IPS DF 19.7 (cell line): ENCODE measurements around the gene OR2B6.

Source experiments
- DNase-seq: peaks from one replicate; pipeline ENCODE4 v3.0.0-alpha.2; 2013; ENCODE audit warnings: low read depth, low spot score

Gene OR2B6

DNA sequence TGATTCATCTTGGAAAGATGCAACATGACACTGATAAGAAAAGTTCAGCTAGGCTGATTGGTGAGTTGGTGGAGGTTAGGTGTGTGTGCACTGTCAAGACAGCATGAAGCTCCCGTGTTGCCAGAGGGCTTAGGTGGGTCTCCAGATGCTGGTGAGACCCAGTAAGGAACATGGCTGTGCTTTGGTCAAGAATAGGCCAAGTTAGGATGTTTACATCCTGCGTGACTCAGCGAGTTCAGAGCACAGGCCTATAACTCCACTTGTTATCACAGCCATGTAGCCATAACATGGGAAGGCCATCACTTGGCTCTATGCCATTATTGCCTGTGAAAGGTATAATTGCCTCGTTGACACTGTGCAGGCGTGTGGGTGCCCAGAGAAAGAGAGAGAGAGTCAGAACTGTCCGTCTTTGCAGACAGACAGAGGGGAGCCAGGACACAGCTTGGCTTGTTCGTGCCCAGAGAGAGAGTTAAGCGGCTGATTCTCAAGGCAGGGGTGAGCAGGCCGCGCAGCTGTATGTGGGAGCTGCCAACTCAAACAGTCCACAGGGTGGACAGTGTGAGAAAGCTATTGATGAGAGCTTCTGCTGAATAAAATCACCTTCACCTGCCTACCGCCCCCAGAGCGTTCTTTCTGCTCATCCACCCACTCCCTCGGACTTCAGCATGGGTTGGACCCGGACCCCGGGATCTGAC lies 43.5 kb downstream of the OR2B6 start:
- no peak for DNase-seq

DNA sequence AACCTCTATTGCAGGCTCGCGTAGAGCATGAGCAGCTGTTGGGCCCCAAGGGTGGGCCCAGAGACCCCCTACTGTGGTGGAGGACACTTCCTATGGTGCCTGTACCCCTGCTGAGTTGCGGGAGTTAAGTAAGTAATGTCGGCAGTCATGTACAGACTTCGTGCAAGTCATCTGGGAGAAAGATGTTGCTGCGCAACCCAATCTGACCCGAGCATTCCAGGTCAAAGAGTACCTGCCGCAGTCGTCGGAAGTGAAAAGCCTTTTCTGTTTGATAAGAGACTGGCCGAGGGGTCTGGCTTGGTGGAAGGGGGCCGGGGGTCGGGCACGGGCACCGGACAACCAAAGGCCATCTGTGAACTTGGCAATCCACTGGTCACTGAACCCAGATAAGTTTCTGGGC lies 44.3 kb downstream of the OR2B6 start:
- no peak for DNase-seq

DNA sequence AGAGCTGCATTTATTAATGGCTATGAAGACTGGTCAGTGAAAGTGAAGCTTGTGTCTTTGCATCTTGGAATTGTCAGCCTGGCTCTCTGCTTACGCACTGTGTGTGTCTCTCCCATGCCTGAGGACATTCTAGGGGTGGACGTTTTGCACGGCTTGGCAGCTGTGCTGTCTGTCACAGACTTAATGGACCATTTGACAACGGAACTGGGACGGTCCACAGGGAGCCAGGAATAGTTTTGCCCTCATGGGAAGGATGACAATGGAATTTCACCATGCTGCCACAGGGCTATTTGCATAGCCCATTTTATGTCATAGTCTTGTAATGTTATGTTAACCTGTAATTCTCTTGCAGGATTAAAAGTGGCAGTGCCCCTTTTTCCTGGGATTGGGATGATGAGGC lies 44.7 kb downstream of the OR2B6 start:
- no peak for DNase-seq

DNA sequence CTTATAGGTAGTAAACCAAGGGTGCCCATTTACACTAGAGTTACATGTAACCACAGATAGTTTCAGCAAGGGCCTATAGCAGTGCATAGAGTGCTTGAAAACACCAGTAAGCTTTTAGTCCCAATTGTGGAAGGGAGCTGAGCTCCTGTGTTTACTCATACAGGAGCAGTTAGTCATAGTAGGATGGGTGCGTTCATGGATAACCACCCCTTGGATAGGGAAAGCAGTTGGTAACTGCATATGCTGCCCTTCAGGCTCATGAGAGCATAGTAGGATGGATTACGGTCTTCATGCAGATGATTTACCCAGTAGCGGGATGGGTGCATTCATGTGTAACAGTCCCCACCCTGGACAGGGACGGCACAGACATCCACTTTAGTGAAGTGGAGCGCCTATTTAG lies 45.1 kb downstream of the OR2B6 start:
- DNase-seq, result no peak

DNA sequence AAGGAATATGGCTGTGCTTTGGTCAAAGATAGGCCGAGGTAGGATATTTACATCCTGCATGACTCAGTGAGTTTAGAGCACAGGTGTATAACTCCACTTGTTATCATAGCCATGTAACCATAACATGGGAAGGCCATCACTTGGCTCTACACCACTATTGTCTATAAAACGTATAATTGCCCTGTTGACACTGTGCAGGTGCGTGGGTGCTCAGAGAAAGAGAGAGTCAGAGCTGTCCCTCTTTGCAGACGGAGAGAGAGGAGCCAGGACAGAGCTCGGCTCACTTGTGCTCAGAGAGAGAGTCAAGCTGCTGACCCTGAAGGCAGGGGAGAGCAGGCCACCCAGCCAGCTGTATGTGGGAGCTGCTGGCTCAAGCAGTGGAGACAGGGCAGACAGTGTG lies 46.0 kb downstream of the OR2B6 start:
- DNase-seq, result no peak

DNA sequence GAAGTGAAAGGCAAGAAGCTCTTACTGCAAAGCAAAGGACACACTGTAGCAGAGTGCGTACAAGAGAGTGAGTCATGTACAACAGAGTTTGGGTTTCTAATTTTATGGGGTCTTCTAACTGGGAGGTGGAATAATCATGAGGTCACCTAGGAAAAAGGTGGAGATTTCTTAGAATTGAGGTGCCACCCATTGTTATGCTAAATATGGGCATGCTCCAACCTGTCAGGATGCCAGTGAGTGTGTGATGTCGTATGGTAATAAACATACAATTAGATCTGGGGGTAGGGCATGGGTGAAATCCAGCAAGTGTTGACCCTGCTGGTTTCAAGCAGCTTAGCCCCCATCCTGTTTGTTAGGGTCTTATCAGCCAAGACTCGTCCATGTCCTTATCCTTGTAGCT lies 46.6 kb downstream of the OR2B6 start:
- no peak for DNase-seq

DNA sequence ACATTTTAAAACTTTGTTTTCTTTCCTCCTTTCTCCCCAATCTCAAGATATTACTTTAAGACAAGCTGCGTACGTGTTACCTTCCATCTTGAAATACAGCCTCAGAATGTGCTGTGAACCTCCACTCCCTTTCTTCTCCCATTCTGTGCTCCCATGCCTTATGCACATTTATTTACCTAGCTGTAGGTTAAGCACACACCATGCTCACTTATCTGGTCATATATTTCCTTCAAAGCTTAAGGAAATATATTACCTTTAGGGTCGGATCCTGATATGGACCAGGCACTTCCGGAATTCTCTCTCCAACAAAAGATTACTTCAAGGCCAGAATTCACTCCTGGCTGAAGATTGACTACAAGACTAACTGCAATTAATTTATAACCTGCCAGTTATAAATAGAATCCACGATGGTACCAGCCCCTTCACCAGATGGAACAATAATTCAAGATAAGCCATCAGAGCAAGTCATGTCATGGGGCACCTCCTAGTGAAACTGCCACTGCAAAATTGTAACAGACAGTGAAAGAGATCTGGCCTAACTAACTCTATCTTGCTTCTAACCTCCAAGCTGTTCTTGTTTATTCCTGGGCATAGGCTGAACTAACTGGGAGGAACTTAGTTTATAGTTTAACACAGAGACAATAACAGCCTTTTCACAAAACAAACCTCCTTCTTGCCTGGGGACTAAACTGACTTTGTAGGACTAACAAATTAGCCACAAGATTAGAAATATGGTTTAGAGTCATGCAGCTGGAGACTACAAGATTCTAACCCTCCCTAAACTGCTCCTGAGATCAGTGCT lies 47.5 kb downstream of the OR2B6 start:
- no peak for DNase-seq

DNA sequence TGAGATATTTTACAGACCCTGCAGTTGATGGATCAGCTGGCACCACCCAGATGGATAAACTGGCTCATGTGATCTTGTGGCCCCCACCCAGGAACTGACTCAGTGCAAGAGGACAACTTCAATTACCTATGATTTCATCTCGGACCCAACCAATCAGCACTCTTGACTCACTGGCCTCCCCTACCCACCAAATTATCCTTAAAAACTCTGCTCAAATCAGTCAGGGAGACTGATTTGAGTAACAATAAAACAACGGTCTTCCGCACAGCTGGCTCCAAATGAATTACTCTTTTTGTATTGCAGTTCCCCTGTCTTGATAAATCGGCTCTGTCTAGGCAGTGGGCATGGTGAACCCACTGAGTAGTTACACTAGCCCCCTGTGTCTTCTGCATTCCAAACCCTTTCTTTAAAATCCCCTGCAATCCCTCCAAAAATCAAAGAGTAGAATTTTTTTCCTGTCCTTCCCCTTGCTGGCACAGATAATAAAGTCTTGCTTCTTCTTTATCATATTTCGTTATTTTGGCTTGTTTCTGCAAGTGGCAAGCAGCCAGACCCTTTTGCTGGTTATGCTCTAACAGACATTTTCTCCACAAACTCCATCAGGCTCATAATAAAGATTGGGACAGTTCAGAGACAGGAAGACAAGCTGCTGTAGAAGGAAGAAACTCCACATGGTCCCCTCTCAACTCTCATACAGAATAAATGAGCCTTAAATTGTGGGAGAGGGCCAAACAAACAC lies 48.3 kb downstream of the OR2B6 start:
- no peak for DNase-seq

DNA sequence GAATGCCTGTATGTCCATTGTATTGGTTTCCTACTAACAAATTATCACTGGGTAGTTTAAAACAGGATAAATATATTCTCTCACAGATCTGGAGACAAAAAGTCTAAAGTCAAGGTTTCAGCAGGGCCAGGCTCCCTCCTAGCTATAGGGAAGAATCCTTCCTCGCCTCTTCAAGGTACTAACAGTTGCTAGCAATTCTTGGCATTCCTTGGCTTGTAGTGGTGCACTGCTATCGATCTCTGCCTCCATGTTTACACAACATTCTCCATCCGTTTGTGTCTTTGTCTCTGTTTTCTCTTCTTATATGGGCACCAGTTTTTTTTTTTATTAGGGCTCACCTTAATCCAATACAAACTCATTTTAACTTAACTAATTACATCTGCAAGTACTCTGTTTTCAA lies 48.9 kb downstream of the OR2B6 start:
- DNase-seq, result peak; percentile 20
